ENCODE results near the gene NINJ2.

NINJ2 gene

GRCh38 chr12:583251-583869 lies 79.9 kb downstream of the NINJ2 start:
- Histone ChIP-seq H3K27ac (ENCODE audit: low read length) (no peak overlapping the region), H3K9ac (ENCODE audit: low read depth, low read length) (no peak overlapping the region), H2AFZ (ENCODE audit: low read depth, low read length) (no peak overlapping the region), H3K36me3 (ENCODE audit: insufficient read depth, low read length) (no peaks in the 10 kb centered on the region), H3K9me3 (ENCODE audit: insufficient read depth, low read length, severe bottlenecking) (no peaks in the 10 kb centered on the region), H3K4me1 (ENCODE audit: insufficient read depth, low read length) (no peaks in the 10 kb centered on the region), H3K27me3 (ENCODE audit: insufficient read depth, low read length, poor library complexity) (no peaks in the 10 kb centered on the region), H3K79me2 (ENCODE audit: insufficient read depth, low read length) (no peaks in the 10 kb centered on the region), H3K4me2 (ENCODE audit: insufficient read depth, low read length) (no peak overlapping the region), H3K4me3 (ENCODE audit: low read depth in 1 of 2, low read length in 2 of 2) (no peak overlapping the region), H4K20me1 (ENCODE audit: insufficient read depth, low read length) (no peaks in the 10 kb centered on the region)
- DNase-seq (no peak), ATAC-seq (ENCODE audit: insufficient read depth, low read depth) (no peak)
- no peak for TF ChIP-seq CTCF (IDR thresholded peaks at IDR 0.05; ENCODE audit: borderline replicate concordance, extremely low read depth, low read length, poor library complexity, severe bottlenecking)
- TF ChIP-seq EZH2 (IDR thresholded peaks at IDR 0.05; ENCODE audit: borderline replicate concordance, low read depth, low read length, severe bottlenecking): no peak

DNA sequence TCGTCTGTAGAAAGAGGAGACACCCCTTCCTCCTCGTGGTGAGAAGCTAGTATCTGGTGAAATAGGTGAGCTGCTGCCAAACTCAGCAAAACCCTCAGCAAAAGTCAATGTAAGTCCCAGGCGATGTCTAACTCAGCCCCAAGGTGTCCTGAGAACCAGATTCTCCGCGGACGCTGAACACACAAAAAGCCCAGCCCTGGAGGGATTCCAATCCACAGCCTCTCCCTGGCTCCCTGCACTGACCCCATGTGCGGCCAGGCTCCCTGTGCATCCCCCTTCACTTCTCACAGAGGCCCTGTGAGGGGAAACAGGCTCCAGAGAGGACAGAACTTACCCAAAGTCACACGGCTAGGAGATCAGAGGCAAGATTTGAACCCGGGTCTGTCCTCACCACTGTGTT lies 81.5 kb downstream of the NINJ2 start:
- TF ChIP-seq EZH2 (IDR thresholded peaks at IDR 0.05; ENCODE audit: borderline replicate concordance, low read depth, low read length, severe bottlenecking) (no peak), CTCF (IDR thresholded peaks at IDR 0.05; ENCODE audit: borderline replicate concordance, extremely low read depth, low read length, poor library complexity, severe bottlenecking) (no peak)
- H3K4me1 ChIP-seq (ENCODE audit: insufficient read depth, low read length): peaks cover under 1% of the 10 kb centered on the region
- H3K4me3 ChIP-seq (ENCODE audit: low read depth in 1 of 2, low read length in 2 of 2): no peak overlapping the region
- H3K27ac ChIP-seq (ENCODE audit: low read length): no peak overlapping the region
- no peak overlapping the region for H3K4me2 ChIP-seq (ENCODE audit: insufficient read depth, low read length)
- H3K36me3 ChIP-seq (ENCODE audit: insufficient read depth, low read length): no peaks in the 10 kb centered on the region
- no peak for ATAC-seq (ENCODE audit: insufficient read depth, low read depth)
- H3K9ac ChIP-seq (ENCODE audit: low read depth, low read length): no peak overlapping the region
- no peak overlapping the region for H2AFZ ChIP-seq (ENCODE audit: low read depth, low read length)
- H3K79me2 ChIP-seq (ENCODE audit: insufficient read depth, low read length): no peaks in the 10 kb centered on the region
- no peaks in the 10 kb centered on the region for H4K20me1 ChIP-seq (ENCODE audit: insufficient read depth, low read length)
- DNase-seq: no peak
- no peaks in the 10 kb centered on the region for H3K27me3 ChIP-seq (ENCODE audit: insufficient read depth, low read length, poor library complexity)
- H3K9me3 ChIP-seq (ENCODE audit: insufficient read depth, low read length, severe bottlenecking): no peaks in the 10 kb centered on the region

DNA sequence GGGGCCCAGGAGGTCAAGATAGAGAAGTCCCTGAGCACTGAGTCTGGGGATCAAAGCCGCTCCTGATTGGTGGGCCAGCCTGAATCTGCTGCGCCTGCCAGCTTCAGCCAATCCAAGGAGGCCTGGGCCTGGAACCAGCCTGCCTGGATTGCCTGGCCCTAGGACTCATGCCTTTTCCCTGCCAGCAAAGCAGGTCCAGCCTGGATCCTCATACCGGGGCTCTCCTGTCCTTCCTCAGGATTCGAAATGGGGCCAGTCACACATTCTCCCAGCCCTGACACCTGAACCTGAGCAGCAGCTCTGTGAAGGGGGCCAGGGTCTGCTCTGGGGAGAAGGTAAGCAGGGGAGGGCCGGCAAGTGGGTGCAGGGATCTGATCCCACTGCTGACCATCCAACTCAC lies 81.9 kb downstream of the NINJ2 start:
- Histone ChIP-seq H3K27me3 (ENCODE audit: insufficient read depth, low read length, poor library complexity) (no peaks in the 10 kb centered on the region), H2AFZ (ENCODE audit: low read depth, low read length) (no peak overlapping the region), H3K4me2 (ENCODE audit: insufficient read depth, low read length) (no peak overlapping the region), H3K79me2 (ENCODE audit: insufficient read depth, low read length) (no peaks in the 10 kb centered on the region), H3K36me3 (ENCODE audit: insufficient read depth, low read length) (no peaks in the 10 kb centered on the region), H3K9me3 (ENCODE audit: insufficient read depth, low read length, severe bottlenecking) (no peaks in the 10 kb centered on the region), H4K20me1 (ENCODE audit: insufficient read depth, low read length) (no peaks in the 10 kb centered on the region), H3K9ac (ENCODE audit: low read depth, low read length) (no peak overlapping the region), H3K27ac (ENCODE audit: low read length) (no peak overlapping the region), H3K4me1 (ENCODE audit: insufficient read depth, low read length) (peaks cover 5% of the 10 kb centered on the region), H3K4me3 (ENCODE audit: low read depth in 1 of 2, low read length in 2 of 2) (no peak overlapping the region)
- no peak for ATAC-seq (ENCODE audit: insufficient read depth, low read depth)
- TF ChIP-seq EZH2 (IDR thresholded peaks at IDR 0.05; ENCODE audit: borderline replicate concordance, low read depth, low read length, severe bottlenecking): no peak
- TF ChIP-seq CTCF (IDR thresholded peaks at IDR 0.05; ENCODE audit: borderline replicate concordance, extremely low read depth, low read length, poor library complexity, severe bottlenecking): no peak
- DNase-seq: no peak

Measured in DND-41 (cell line).